Measurements from ENCODE around the gene SYT4.

DNA sequence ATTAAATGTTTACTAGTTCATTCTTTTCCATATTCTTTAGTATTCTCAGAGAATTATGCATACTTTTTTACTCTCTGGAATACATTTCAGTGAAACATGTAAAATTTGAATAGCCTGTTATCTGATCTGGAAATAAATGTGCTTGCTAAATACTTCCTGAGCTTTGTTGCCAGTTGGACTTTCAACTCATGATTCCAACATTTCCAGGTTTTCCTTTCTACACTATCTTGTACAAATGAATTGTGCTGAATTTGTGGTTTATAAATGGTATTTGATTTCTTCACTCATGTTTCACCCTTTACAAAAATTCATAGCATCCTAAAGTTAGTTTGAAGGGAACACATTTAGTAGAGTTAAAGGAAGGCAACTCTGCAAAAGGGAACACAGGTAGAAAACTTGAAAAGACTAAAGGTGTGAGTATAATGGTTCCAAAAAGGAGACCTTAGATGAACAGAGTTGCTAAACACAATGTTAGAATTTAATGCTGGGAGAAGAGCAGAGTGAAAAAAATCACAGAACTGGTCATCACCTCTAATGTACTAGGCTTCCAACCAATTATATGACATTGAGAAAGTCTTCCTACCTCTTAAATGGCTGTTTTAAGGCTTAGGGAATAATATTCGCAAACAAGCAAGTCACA lies 28.6 kb downstream of the SYT4 start:
- TF ChIP-seq SIN3B (IDR thresholded peaks at IDR 0.05; ENCODE audit: low read length) (no peak), HNRNPH1 (optimal IDR thresholded peaks at IDR 0.05; ENCODE audit: low read depth, low read length) (no peak), SMC3 (IDR thresholded peaks at IDR 0.05; ENCODE audit: low read length) (no peak), TCF12 (IDR thresholded peaks at IDR 0.05) (no peak), TCF12 (CRISPR knock-in tag; IDR thresholded peaks at IDR 0.05) (no peak), ZKSCAN8 (CRISPR knock-in tag; IDR thresholded peaks at IDR 0.05; ENCODE audit: borderline replicate concordance) (no peak), LCORL (IDR thresholded peaks at IDR 0.05) (no peak), LCORL (CRISPR knock-in tag; IDR thresholded peaks at IDR 0.05) (no peak), ZFP41 (CRISPR knock-in tag; IDR thresholded peaks at IDR 0.05; ENCODE audit: borderline replicate concordance) (no peak), ZNF510 (CRISPR knock-in tag; IDR thresholded peaks at IDR 0.05; ENCODE audit: low read depth) (no peak)
- TF ChIP-seq, protein P1, sequence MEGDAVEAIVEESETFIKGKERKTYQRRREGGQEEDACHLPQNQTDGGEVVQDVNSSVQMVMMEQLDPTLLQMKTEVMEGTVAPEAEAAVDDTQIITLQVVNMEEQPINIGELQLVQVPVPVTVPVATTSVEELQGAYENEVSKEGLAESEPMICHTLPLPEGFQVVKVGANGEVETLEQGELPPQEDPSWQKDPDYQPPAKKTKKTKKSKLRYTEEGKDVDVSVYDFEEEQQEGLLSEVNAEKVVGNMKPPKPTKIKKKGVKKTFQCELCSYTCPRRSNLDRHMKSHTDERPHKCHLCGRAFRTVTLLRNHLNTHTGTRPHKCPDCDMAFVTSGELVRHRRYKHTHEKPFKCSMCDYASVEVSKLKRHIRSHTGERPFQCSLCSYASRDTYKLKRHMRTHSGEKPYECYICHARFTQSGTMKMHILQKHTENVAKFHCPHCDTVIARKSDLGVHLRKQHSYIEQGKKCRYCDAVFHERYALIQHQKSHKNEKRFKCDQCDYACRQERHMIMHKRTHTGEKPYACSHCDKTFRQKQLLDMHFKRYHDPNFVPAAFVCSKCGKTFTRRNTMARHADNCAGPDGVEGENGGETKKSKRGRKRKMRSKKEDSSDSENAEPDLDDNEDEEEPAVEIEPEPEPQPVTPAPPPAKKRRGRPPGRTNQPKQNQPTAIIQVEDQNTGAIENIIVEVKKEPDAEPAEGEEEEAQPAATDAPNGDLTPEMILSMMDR (CRISPR knock-in tag; IDR thresholded peaks at IDR 0.05) = no peak
- TF ChIP-seq, protein P2, sequence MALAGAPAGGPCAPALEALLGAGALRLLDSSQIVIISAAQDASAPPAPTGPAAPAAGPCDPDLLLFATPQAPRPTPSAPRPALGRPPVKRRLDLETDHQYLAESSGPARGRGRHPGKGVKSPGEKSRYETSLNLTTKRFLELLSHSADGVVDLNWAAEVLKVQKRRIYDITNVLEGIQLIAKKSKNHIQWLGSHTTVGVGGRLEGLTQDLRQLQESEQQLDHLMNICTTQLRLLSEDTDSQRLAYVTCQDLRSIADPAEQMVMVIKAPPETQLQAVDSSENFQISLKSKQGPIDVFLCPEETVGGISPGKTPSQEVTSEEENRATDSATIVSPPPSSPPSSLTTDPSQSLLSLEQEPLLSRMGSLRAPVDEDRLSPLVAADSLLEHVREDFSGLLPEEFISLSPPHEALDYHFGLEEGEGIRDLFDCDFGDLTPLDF (CRISPR knock-in tag; IDR thresholded peaks at IDR 0.05) = no peak
- TF ChIP-seq, protein P3, sequence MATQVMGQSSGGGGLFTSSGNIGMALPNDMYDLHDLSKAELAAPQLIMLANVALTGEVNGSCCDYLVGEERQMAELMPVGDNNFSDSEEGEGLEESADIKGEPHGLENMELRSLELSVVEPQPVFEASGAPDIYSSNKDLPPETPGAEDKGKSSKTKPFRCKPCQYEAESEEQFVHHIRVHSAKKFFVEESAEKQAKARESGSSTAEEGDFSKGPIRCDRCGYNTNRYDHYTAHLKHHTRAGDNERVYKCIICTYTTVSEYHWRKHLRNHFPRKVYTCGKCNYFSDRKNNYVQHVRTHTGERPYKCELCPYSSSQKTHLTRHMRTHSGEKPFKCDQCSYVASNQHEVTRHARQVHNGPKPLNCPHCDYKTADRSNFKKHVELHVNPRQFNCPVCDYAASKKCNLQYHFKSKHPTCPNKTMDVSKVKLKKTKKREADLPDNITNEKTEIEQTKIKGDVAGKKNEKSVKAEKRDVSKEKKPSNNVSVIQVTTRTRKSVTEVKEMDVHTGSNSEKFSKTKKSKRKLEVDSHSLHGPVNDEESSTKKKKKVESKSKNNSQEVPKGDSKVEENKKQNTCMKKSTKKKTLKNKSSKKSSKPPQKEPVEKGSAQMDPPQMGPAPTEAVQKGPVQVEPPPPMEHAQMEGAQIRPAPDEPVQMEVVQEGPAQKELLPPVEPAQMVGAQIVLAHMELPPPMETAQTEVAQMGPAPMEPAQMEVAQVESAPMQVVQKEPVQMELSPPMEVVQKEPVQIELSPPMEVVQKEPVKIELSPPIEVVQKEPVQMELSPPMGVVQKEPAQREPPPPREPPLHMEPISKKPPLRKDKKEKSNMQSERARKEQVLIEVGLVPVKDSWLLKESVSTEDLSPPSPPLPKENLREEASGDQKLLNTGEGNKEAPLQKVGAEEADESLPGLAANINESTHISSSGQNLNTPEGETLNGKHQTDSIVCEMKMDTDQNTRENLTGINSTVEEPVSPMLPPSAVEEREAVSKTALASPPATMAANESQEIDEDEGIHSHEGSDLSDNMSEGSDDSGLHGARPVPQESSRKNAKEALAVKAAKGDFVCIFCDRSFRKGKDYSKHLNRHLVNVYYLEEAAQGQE (IDR thresholded peaks at IDR 0.05; ENCODE audit: borderline replicate concordance in 1 of 2, low read depth in 1 of 2, low read length in 2 of 2) = no peak

All from HepG2 (cell line).